CD4-positive, alpha-beta T cell treated with Interleukin-17A for 4 hours (primary cell): Measurements from ENCODE around the gene HGFAC.

Experiments
- DNase-seq: peaks from one replicate; pipeline ENCODE4 v3.0.0-alpha.2; 2020; ENCODE audit warnings: mixed read lengths

Gene HGFAC

GRCh38 chr4:3427134-3427476 is 14.7 kb upstream of the HGFAC start:
- no peak for DNase-seq

- DNase-seq = no peak
These were observed 13.9 kb upstream of the HGFAC start for GRCh38 chr4:3427706-3428446.

GRCh38 chr4:3429651-3430050 is 12.1 kb upstream of the HGFAC start:
- DNase-seq = no peak

- DNase-seq = no peak
These were observed 11.2 kb upstream of the HGFAC start for GRCh38 chr4:3430524-3430923.

- no peak for DNase-seq
These were observed 10.2 kb upstream of the HGFAC start for GRCh38 chr4:3431446-3431993.

GRCh38 chr4:3432381-3432790 is 9.4 kb upstream of the HGFAC start:
- no peak for DNase-seq

- no peak for DNase-seq
These were observed 8.5 kb upstream of the HGFAC start for GRCh38 chr4:3433138-3433869.

GRCh38 chr4:3434881-3435685 is 6.7 kb upstream of the HGFAC start:
- DNase-seq = no peak

GRCh38 chr4:3435686-3435956 is 6.1 kb upstream of the HGFAC start:
- no peak for DNase-seq

GRCh38 chr4:3436048-3436797 is 5.5 kb upstream of the HGFAC start:
- no peak for DNase-seq

- DNase-seq = no peak
These were observed 4.8 kb upstream of the HGFAC start for GRCh38 chr4:3436798-3437581.

- no peak for DNase-seq
These were observed 4.2 kb upstream of the HGFAC start for GRCh38 chr4:3437582-3437936.

- no peak for DNase-seq
These were observed 3.5 kb upstream of the HGFAC start for GRCh38 chr4:3437998-3438846.

GRCh38 chr4:3438847-3439180 is 3.0 kb upstream of the HGFAC start:
- DNase-seq = no peak

- no peak for DNase-seq
These were observed 2.4 kb upstream of the HGFAC start for GRCh38 chr4:3439391-3439790.

GRCh38 chr4:3440011-3440410 is 1.8 kb upstream of the HGFAC start:
- DNase-seq = no peak

GRCh38 chr4:3440979-3441500 is 728 bp upstream of the HGFAC start:
- no peak for DNase-seq

GRCh38 chr4:3442460-3442958 is 741 bp downstream of the HGFAC start:
- DNase-seq = no peak

- peak; percentile 71 for DNase-seq
These were observed 1.4 kb downstream of the HGFAC start for GRCh38 chr4:3442959-3443749.

- no peak for DNase-seq
These were observed 2.1 kb downstream of the HGFAC start for GRCh38 chr4:3443750-3444309.
